Dermis blood vessel endothelial cell (primary cell): ENCODE results near the gene RAPGEF1. TPM values are rescaled to one million over a fixed set of nuclear protein-coding genes. Genes with fewer than 3 reads are reported as not detected.
A peak's percentile ranks its signal among the peaks of the same experiment; 100 is the strongest.

Experiments used
- DNase-seq: peaks from one replicate; pipeline ENCODE4 v3.0.0; 2010
- total RNA-seq: library from RNA; depleted of rRNA; stranded (reverse); fragments of >200 nt; gene quantifications from 2 replicates; pipeline ENCODE4 v1.2.3, GENCODE V29; 2014

The RAPGEF1 gene
- total RNA-seq, 1 donor from 2014 or later: 56.2 TPM

DNA sequence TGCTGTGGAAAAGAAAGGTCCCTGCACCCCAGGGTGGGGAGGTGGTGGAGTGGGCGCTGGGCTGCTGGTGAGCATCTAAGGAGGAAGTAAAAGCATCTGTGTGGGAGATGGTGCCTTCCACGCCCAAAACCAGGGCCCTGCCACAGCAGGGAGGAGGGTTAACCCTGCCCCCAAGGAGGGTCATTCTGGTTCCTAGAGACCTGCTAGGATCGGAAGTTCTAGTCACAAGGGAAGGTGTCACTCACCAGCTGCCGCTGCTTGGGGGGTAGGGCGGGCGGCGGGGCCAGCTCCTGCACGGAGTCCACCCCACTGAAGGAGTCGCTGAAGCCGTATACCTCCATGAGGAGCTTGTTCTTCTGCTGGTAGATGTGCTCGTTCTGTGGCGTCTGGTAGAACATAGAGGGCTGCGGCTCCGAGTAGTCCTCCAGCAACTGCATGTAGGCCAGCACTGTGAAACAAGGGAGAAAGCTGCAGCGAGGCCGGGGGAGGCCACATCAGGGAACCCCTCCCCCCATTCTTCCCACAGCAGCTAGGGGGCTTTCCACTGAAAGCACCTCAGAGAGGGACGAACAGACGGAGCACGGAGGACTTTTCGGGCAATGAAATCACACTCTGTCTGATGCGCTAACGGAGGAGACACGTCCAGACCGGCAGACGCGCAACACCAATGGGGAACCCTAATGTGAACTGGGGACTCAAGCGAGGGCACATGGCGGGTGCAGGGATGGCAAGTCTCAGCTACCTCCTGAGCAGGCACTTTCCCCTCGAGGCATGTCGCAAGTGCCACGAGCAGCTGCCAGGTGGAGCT, 118.1 kb downstream of the RAPGEF1 start:
- DNase-seq: no peak

- DNase-seq: no peak
Observed at GRCh38 chr9:131620764-131621520, 118.9 kb downstream of the RAPGEF1 start.

DNA sequence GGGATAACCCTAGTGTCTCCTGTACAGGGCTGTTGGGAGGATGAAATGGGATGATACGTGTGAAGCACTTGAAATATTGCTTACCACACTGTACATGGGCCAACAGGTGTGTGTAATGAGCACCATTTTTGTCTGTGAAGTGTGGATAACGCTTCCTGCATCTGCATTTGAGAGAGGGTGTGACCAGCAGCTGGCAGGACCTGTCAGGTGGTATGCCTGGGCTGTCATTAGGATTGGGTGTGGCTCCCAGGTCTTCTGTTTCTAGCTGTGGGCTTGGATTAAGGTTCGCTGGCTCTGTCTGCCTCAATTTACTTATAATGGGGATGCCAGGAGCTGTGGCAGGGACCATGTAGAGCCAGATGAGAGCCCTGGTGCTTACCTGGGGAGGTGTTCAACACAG, 120.2 kb downstream of the RAPGEF1 start:
- DNase-seq: no peak

DNA sequence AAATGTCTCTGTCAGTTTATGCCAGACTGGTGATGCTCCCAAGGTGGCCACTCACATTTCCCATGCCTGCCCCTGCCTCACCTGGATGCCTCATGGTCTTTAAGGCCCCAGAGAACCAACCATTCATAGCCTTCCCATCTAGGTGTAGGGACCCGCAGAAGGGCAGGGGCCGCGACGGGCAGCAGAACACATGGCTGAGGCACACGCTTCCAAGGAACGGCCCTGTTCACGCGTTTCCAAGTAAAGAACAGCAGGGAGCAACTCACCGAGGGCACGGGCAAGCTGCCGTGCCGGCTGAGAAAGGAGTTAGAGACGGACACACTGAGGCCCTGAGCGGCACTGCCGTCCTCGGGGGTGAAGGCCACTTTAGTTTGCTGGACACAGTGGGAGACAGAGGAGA, 121.1 kb downstream of the RAPGEF1 start:
- no peak for DNase-seq

- peak; percentile 84 for DNase-seq
Observed at GRCh38 chr9:131618071-131618479, 121.8 kb downstream of the RAPGEF1 start.

GRCh38 chr9:131617611-131618010, 122.3 kb downstream of the RAPGEF1 start:
- no peak for DNase-seq

GRCh38 chr9:131616983-131617604, 122.8 kb downstream of the RAPGEF1 start:
- DNase-seq: no peak

- no peak for DNase-seq
Observed at GRCh38 chr9:131614340-131614915, 125.4 kb downstream of the RAPGEF1 start.

- DNase-seq: no peak
Observed at GRCh38 chr9:131613921-131614320, 126.0 kb downstream of the RAPGEF1 start.

GRCh38 chr9:131612851-131613250, 127.0 kb downstream of the RAPGEF1 start:
- DNase-seq: no peak

- no peak for DNase-seq
Observed at GRCh38 chr9:131611586-131612315, 128.1 kb downstream of the RAPGEF1 start.

DNA sequence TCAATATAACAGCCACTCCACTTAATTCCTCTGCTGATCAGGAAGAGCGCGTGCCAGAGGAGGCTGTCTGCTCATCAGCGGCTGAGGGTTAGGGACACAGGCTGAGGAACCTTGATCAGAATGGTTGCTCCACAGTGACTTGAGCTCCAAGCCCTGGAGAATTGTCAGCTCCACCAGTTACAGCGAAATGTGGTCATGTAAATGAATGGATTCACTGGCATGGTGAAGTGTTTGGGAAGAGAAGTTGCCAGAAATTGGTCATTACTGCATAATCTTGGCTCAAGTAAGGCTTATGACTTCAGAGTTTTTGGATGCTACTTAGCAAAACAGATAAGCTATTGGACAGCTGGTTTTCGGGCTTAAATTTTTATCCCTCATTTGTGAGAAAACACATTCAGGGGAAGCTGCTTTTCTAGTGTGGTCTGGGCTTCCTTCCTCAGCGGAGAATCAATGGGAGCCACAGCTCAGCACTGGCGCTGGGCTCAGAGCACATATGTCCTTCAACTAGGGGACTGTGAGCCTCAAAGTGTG, 129.6 kb downstream of the RAPGEF1 start:
- no peak for DNase-seq

- DNase-seq: peak; percentile 19
Observed at GRCh38 chr9:131609099-131609830, 130.6 kb downstream of the RAPGEF1 start.

GRCh38 chr9:131608493-131609037, 131.3 kb downstream of the RAPGEF1 start:
- DNase-seq: peak; percentile 84

DNA sequence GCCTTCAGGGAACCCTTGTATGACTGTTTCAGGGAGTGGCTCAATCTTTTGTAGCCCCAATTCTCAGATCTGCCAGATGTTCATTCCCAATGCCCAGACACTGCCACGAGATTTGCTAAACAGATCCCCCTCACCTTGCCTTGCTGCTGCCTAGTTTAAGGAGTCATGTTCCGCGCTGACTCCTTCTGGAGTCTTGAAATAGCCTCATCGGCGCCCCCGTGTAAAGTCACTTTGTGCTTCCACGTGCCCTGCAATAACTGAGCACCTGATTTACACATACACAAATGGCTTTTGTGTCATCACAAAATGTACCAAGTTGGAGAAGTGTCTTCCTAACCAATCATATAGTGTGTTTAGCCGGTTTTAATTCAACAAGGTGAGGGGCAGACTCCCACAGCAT, 132.3 kb downstream of the RAPGEF1 start:
- no peak for DNase-seq

- DNase-seq: no peak
Observed at GRCh38 chr9:131606896-131607567, 132.8 kb downstream of the RAPGEF1 start.

- DNase-seq: no peak
Observed at GRCh38 chr9:131605770-131606590, 133.9 kb downstream of the RAPGEF1 start.

- no peak for DNase-seq
Observed at GRCh38 chr9:131603711-131604439, 136.0 kb downstream of the RAPGEF1 start.

DNA sequence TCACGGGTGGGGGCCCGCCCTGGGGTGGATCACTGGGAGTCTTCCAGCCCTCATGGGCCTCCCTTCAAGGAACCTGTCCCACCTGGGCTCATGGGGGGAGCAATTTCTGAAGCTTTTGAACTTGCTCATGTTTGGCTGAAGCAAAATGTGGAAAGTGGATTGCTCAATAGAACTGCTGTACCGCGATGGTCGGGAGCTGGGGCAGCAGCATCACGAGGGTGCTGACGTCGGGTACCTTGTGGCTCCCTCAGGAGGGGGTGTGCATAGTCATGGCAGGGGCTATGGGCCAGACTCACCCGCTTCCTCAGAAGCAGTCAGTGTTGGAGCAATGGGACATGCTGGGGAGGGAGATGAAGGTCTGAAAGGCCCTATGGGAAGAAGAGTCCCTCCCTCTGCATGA, 136.7 kb downstream of the RAPGEF1 start:
- DNase-seq: no peak
